CD4-positive, alpha-beta memory T cell (primary cell): Measurements from ENCODE around the gene KLHL25. TPM values are rescaled to one million over a fixed set of nuclear protein-coding genes. Genes with fewer than 3 reads are reported as not detected.

Experiments
- microRNA-seq: library from miRNA; unstranded; fragments of <30 nt; microRNA quantifications from one replicate; pipeline ENCODE4 v1.2.0, GENCODE V29; 2021; ENCODE audit warnings: borderline replicate concordance, borderline number of aligned reads, borderline microRNAs expressed, mixed read lengths
- polyA plus RNA-seq, 2 donors: library from polyadenylated mRNA; unstranded; fragments of 300-500 nt; fragmentation: Illumina TruSeq; gene quantifications; one replicate each; pipeline ENCODE4 v1.2.3, GENCODE V29; 2021
- total RNA-seq, 2 experiments: library from RNA; stranded (reverse); gene quantifications; one replicate each; pipeline ENCODE4 v1.2.3, GENCODE V29; 2021

Gene KLHL25
- total and polyA plus RNA-seq, 4 experiments from 2014 or later: 1.6 to 11.4 (median 6.7) TPM

Small RNA genes lying within 50 kb of the gene (microRNA-seq; reads per million reads assigned to microRNA genes)
- gene MIR1276 (0.72 reads per million), gene MIR548AP (not detected)
